Fibroblast of pulmonary artery (primary cell): ENCODE data around the gene KRTAP4-9.
"Not testable (repeated sequence)": the region's sequence is repeated elsewhere in the genome, so short reads cannot be mapped to it uniquely, and the experiment has no call there.

ENCODE experiments used
- DNase-seq: peaks from one replicate; pipeline ENCODE4 v3.0.0-alpha.2; 2010; ENCODE audit warnings: low read depth
- H3K4me3 ChIP-seq: replicated peaks from 2 replicates; pipeline ENCODE4 v1.5.1; 2011; ENCODE audit warnings: low read depth, mild to moderate bottlenecking, control low read depth, low read length, moderate library complexity
- TF ChIP-seq, protein P1 (sequence below): IDR thresholded peaks from 2 replicates; pipeline ENCODE4 v1.5.1; 2011; ENCODE audit warnings: mild to moderate bottlenecking, control low read depth, low read length, inconsistent platforms; ENCODE audit errors: missing control alignments

The KRTAP4-9 gene

GRCh38 chr17:41125064-41125463 is 19.9 kb downstream of the KRTAP4-9 start:
- TF ChIP-seq, protein P1, sequence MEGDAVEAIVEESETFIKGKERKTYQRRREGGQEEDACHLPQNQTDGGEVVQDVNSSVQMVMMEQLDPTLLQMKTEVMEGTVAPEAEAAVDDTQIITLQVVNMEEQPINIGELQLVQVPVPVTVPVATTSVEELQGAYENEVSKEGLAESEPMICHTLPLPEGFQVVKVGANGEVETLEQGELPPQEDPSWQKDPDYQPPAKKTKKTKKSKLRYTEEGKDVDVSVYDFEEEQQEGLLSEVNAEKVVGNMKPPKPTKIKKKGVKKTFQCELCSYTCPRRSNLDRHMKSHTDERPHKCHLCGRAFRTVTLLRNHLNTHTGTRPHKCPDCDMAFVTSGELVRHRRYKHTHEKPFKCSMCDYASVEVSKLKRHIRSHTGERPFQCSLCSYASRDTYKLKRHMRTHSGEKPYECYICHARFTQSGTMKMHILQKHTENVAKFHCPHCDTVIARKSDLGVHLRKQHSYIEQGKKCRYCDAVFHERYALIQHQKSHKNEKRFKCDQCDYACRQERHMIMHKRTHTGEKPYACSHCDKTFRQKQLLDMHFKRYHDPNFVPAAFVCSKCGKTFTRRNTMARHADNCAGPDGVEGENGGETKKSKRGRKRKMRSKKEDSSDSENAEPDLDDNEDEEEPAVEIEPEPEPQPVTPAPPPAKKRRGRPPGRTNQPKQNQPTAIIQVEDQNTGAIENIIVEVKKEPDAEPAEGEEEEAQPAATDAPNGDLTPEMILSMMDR = no peak
- no peak overlapping the region for H3K4me3 ChIP-seq
- DNase-seq = no peak

DNA sequence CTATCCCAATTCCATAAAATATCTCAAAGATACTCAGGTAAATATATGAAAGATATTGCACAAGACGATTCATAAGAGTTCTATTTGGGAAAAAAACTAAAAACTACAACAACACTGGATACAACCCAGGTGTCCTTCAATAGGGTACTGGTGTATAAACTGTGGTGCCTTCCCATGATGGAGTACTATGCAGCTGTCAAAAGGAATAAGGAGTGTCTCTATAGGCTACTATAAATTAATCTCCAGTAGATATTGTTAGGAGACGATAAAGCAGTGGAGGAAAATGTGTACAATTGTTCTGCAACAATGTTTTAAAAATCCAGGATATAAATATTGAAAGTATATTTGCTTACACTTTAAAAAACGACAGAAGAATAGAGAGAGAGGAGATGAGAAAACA is 21.2 kb downstream of the KRTAP4-9 start:
- no peak for DNase-seq
- no peak overlapping the region for H3K4me3 ChIP-seq
- TF ChIP-seq, protein P1 = no peak

- TF ChIP-seq, protein P1 = no peak
- no peak for DNase-seq
- H3K4me3 ChIP-seq = no peak overlapping the region
Measured at GRCh38 chr17:41127371-41127770, 22.2 kb downstream of the KRTAP4-9 start.

DNA sequence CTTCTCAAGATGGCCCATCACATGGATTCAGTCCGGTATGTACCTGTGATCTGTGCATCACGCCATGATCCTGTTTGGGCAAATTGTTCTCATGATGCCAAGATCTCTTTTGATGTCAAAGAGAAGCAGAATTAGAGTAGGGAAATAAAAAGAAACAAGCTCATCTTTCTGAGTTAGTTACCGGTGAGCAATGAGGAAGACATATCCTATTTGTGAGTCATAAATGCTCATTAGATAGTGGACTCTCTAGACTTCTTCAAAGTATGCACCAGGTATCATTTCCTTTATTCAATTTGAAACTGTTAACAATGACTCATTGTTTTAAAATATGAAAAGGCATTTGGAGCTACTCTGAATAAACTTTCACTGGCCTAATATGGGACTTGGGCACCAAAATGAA is 26.8 kb downstream of the KRTAP4-9 start:
- TF ChIP-seq, protein P1 = no peak
- no peak for DNase-seq

DNA sequence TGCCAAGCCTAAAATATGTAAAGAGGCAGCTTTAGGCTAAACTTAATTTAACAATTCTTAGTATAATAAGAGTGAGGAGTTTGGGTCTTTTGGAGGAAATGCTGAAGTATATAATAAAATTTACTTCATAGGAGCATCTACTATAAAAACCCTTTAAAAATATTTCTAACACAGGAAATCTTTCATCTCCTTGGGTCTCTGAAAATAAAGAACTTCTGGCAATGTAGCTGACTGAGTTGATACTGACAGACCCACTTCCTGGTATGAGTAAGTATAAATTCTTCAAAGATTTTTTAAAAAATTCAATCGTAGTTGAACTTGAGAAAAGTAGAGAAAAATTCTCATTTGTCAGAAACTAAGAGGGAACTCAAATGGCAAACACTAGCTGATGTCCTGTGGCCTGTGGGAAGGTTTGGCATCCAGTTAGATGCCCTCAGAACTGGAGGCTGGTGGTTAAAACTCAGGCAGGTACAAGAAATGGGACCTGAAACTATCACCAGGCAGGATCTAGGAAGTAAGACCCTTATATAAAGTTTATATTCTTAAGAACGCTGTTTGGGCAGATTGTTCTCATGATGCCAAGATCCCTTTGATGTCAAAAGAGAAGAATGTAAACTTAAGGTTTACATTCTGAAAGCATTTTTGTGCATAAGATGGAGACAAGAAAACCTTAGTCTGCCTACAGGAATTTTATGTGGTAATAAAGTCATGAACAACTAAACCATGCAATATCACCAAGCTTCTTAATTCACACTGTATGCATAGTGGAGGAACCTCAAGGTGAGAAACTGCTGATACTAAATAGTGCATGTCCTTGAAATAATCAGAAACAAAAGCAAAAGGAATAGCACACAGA is 28.9 kb downstream of the KRTAP4-9 start:
- TF ChIP-seq, protein P1 = no peak
- no peak for DNase-seq
- no peak overlapping the region for H3K4me3 ChIP-seq

More for the DNA sequence above, 26.8 kb downstream of the KRTAP4-9 start:
- H3K4me3 ChIP-seq = no peak overlapping the region

- DNase-seq, H3K4me3 ChIP-seq: not testable (repeated sequence)
Measured at GRCh38 chr17:41139865-41140264, 34.7 kb downstream of the KRTAP4-9 start.

DNA sequence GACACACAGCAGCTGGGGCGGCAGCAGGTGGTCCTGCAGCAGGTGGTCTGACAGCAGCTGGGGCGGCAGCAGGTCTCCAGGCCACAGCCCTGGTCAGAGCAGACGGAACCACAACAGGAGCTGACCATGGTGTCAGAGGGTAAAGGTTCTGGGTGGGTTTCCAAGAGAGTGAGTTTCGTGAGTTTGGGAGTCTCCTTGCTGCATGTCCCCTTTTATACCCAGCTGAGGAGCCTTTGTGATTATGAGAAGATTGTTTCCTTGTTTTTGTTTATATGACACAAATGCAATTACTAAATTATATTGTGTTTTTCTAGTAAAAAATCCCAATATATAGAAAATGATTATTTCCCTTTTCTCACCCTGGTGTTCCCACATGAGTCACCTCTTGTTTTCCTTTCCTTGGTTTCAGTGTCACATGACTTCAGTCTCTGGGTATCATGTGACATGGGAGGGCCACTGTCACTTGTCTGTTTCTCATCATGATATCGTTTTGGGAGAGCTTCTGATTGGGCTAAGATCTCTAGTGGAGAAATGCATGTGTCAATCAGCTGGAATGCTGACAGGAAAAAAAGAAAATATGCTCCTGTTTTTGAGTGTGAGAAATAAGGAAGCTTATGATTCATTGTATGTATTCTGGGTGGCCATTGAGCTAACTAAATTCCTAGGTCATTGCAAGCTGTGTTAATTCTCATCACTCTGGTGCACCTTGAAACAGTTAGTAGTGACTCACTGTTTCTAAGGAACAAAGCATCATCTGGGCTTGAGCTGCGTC is 35.4 kb downstream of the KRTAP4-9 start, which contains the start of gene KRTAP4-6:
Gene KRTAP4-6 (minus strand): TSS at position 185 of the 772 bp plus-strand sequence. CDS start 57 bp downstream, at position 128.
- TF ChIP-seq, protein P1 = no peak
- no peak within 1 kb of the TSS for H3K4me3 ChIP-seq
- DNase-seq = no peak
